Activated CD8-positive, alpha-beta memory T cell treated with anti-CD3 and anti-CD28 coated beads for 4 hours (primary cell): ENCODE results near the gene UBR4.

Source experiments
- DNase-seq, 2 donors: peaks; one replicate each; pipeline ENCODE4 v3.0.0-alpha.2; 2020; ENCODE audit warnings: low read depth in 2 of 2

Gene UBR4

DNA sequence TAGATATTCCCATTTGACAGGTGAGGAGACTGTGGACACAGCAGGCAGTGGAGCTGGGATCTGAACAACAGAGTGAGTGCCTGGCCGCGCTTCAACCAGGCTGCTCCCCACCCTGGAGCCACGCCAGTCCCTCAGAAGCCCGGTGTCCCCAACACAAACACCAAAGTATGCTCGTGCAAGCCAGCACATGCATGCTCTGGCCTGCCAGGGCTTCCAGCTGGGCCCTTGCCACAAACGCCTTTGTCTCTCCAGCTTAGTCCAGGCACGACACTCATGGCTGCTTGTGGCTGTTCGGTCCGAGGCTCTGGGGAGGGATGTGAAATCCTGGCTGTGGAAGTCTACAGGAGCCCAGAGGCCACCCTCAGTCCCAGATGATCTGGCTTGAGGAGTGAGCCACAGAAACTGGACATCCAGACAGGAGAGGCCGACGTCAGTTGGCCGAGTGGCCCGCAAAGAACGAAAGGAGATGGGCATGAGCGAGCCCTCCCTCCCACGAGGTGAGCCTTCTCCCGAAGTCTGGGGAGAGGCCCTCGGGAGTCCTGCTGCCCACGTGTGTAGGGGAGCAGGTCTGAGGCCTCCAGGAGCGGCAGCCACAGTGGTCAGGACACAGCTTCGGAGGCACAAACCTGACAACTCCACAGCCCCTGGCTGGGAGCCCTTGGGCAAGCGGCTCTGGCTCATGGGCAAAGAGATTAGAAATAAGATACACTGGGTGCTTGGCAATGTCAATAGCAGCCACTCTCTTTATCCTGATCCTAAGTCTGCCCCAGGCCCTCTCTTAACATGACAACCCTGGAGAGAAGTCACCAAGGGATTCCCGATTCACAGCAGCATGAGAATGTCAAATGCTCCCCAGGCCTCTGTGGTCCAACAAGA, 136.5 kb downstream of the UBR4 start:
- no peak for DNase-seq

DNA sequence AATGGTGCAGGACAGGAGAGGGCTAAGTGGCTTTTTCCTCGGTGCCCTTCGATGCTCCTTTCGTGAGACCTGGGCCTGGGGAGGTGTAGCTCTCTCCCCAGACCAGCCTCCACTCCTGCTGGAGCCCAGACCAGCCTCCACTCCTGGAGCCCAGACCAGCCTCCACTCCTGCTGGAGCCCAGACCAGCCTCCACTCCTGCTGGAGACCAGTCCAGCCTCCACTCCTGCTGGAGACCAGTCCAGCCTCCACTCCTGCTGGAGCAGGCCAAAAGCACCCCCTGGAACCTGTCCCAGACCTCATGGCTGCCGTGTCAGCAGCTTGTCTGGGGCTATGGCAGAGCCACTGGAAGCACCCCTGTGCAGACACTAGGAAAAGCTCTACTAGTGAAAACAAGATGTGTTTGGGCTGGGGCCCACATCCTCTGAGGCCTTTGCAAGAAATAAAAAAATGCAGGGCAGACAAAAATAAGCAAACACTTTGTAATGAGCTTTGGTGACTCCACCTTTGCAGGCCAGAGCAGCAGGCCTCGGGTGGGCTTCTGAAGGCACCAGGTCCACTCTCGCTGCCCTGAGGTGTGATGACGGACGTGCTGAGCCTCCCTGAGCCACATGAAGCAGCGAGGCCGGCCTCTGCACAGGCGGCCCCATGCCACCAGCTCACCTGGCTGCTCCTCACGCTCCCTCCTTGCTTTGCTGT, 137.6 kb downstream of the UBR4 start:
- no peak for DNase-seq

DNA sequence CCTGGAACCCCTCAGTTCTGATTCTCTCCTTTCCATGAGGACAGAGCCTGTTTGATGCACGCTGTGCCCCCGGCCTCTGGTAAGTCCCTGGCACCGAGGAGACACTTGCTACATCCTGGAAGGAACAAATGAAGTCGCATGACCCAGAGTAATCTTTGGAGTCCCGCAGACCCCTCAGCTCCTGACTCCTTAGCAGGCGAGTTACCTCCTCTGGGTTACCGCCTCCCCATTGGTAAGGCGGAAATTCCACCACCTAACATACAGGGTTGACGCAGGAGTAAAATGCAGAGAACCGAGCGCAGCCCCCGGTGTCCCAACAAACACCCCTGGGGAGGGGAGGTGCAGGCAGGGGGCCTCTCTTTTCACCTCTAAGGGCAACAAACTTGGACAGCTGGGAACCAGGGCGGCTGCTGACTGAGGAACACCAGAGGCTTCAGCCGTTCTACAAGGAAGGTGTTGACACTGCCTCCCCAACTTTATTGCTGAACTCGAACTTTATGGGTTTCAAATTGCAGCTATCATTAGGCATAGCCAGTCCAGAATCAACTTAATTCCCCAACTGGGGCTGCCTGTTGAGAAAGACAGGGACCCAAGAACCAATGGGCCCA, 138.3 kb downstream of the UBR4 start:
- no peak for DNase-seq

- no peak for DNase-seq
Observed at GRCh38 chr1:19070891-19071621, 139.0 kb downstream of the UBR4 start.

DNA sequence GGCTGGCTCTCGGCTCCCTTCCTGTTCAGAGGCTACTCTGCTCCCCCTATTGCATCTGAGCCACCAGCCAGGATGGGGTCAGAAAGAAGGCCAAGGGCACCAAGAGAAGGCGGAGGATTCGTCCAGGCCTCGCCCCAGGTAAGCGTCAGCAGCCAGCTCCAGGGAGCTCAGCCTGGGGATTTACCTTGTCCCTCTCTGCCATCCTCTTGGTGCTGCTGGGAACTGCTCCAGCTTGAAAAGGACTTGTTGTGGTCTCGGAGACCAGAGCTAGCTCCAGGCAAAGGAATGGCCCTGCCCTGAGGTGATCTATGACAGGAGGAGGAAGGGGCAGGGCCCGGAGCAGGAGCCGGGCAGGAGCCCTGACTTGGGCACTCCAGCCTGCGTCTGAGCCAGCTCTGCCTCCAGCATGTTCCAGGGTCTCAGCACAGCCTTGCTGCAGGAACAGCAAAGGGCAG, 139.8 kb downstream of the UBR4 start:
- no peak for DNase-seq

GRCh38 chr1:19068639-19069276, 141.3 kb downstream of the UBR4 start:
- no peak for DNase-seq

DNA sequence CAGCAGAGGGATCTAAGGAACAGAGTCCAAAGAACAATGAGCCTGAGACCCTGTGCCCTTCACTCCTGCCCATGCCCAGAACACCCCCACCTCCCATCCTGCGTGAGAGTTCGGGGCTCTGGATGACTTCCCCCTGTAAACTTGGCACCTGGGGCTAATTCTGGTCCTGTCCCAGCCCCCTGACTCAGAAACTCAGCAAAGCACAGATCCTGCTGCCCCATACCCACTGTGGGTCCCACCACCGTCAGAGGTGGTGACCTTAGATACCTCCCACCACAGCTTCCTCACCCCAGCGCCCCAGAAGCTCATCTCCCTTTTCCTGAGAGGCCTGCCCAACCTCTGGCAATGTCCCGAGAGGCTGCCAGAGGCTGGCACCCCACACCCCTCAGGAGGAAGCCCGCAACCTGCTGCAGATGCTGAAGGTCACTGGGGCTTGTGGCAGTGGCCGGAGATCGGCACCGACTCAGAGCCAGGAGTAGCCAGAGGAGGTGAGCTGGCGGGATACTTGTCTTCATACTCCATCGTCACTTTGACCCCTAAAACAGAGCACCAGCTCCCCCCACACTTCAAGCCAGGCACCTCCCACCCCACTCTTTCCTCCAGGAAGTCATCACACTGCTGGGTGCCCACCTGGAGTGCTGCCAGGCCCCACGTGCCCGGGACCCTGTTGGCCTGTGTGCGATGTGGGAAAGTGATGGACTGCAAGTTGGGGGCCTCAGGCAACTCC, 142.0 kb downstream of the UBR4 start:
- no peak for DNase-seq

- DNase-seq = no peak
Observed at GRCh38 chr1:19067182-19067911, 142.7 kb downstream of the UBR4 start.

DNA sequence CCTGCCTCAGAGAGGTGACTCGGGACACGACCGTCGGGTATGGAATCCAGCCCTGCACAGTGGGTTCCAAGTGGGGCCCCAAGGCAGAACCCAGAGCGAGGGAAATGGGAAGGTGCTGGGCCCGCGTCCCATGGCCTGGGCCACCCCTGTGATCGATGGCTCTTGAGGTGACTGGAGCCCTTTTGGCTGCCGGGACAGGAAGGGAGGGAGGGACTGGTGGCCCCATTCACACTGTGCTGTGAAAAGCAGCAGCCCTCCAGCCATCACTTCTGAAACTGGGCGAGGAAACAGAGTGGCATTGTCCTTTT, 143.2 kb downstream of the UBR4 start:
- no peak for DNase-seq

- no peak for DNase-seq
Observed at GRCh38 chr1:19066248-19066873, 143.7 kb downstream of the UBR4 start.

DNA sequence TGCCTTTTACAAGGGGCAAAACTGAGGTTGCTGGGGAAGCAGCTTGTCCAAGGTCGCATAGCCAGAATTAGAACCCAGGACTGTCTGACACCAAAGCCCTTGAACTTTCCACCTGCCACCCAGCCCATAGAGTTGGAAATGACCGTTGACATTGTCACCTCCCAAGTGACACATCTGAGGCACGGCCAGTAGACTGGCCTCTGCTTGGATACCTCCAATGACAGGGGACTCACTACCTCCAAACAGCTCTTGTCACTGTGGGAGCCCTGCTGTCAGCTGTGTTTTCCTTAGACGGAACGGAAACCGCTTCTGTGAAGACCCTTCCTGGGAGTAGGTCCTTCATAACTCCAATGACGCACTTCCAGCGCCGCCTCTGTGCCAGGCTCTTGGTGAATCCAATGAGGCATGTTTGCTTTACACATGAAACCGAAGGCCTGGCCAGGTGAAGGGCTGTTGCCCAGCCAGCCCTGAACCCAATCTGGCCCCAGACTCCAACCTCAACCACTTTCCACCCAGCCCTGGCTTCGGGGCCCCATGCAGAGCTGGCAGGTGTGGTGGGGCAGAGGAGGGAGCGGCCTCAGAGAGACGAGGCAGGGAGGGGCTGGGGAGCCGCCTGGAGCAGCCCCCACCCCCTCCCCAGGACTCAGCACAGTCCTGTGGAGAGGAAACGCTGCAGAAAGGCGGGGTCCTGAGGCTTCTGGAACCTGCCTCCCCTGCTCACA, 144.4 kb downstream of the UBR4 start:
- DNase-seq = no peak

DNA sequence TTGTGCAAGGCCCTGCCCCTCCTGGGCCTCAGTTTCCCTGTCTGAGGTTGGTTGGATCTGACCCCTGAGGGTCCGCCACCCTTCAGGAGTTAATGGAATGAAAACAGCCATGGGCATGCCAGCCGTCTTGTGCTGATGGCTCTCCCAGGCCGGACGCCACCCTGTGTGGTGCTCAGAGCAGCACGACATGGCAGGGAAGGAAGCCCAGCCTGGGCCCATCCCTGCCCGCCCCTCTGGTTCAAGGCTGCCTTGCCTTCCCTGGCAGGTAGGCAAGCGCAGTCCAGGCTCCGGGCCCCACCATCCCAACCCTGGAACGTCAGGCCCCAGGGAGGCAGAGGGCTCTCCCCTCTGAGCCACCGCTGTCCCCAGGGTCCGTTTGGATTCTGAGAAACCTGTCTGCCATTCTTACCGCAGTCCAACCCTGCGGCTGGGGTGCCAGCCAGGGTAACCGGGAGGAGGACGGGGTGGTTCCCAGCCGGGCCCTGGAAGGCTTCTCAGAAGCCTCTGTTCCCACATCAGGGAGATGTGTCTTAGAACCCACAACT, 145.1 kb downstream of the UBR4 start:
- no peak for DNase-seq

GRCh38 chr1:19063122-19063521, 146.9 kb downstream of the UBR4 start:
- DNase-seq = no peak

DNA sequence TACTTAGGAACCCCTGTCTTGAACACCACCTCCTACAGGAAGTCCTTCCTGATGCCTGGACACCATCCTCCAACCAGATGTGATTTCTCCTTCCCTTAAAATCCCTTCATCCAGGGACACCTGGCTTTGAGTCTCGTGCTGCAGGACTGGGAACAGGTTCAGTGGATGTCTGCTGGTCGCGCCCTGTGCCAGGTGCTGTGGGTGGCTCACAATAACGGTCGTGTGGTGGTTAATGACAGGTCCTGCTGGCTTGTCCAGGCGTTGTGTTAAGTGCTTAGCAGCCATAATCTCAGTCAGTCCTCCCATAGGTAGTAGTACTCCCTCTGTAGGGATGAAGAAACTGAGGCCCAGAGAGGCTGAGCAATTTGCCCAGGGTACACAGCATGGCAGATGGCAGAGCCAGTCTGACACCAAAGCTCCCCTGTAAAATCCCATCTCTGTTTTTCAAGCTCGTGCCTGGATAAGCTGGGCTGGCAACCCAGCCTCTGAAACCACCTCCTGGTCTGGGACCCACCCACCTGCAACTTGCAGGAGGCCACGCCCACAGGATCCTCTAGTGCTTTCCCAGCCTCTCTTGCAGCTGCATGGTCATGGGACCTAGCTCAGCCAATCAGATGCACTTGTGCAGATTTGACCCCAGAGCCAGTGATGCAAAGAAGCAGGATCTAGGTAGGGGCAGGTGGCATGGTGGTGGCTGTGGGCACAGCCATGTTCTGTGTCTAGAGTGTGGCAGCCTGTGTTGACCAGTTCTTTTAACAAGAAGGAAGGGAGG, 147.6 kb downstream of the UBR4 start:
- DNase-seq = no peak

- no peak for DNase-seq
Observed at GRCh38 chr1:19061798-19062197, 148.3 kb downstream of the UBR4 start.

DNA sequence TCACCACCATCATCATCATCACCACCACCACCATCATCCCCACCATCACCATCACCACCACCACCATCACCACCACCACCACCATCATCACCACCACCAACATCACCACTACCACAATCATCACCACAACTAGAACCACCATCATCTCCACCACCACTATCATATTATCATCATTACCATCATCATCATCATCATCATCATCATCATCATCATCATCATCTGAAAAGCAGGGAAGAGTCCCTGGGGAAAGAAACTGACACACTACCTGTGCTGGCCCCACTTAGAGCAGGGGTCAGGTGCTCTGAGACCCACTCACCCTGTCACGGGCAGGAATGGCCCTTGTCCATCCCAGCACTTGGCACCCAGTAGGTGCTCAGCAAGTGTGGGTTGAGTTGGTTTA, 148.7 kb downstream of the UBR4 start:
- DNase-seq = no peak

- no peak for DNase-seq
Observed at GRCh38 chr1:19059773-19060172, 150.3 kb downstream of the UBR4 start.

GRCh38 chr1:19058476-19058797, 151.6 kb downstream of the UBR4 start:
- no peak for DNase-seq
